HG02588 (cell line): ENCODE measurements around the gene ZCCHC2.

Experiments used
- ATAC-seq: cut with Tn5 transposase; IDR thresholded peaks from one replicate; pipeline ENCODE4 v1.9.1; 2021; ENCODE audit warnings: mild to moderate bottlenecking, moderate library complexity; ENCODE audit not compliant: unreplicated experiment

ZCCHC2 gene

GRCh38 chr18:62605685-62606084 is 82.9 kb downstream of the ZCCHC2 start:
- ATAC-seq = no peak

GRCh38 chr18:62606106-62606505 is 83.3 kb downstream of the ZCCHC2 start:
- ATAC-seq = no peak

- no peak for ATAC-seq
Observed at GRCh38 chr18:62607302-62607701, 84.5 kb downstream of the ZCCHC2 start.

GRCh38 chr18:62607708-62608428 is 85.0 kb downstream of the ZCCHC2 start:
- no peak for ATAC-seq

GRCh38 chr18:62609764-62610163 is 86.9 kb downstream of the ZCCHC2 start:
- no peak for ATAC-seq

- no peak for ATAC-seq
Observed at GRCh38 chr18:62610351-62610700, 87.5 kb downstream of the ZCCHC2 start.

GRCh38 chr18:62610701-62611411 is 88.0 kb downstream of the ZCCHC2 start:
- no peak for ATAC-seq

GRCh38 chr18:62611453-62612288 is 88.8 kb downstream of the ZCCHC2 start:
- no peak for ATAC-seq

GRCh38 chr18:62612289-62612645 is 89.4 kb downstream of the ZCCHC2 start:
- no peak for ATAC-seq

GRCh38 chr18:62612776-62613175 is 90.0 kb downstream of the ZCCHC2 start:
- no peak for ATAC-seq

GRCh38 chr18:62614494-62614893 is 91.7 kb downstream of the ZCCHC2 start:
- no peak for ATAC-seq

- ATAC-seq = no peak
Observed at GRCh38 chr18:62616331-62616805, 93.5 kb downstream of the ZCCHC2 start.

- ATAC-seq = no peak
Observed at GRCh38 chr18:62617793-62618591, 95.2 kb downstream of the ZCCHC2 start.

GRCh38 chr18:62618735-62619134 is 95.9 kb downstream of the ZCCHC2 start:
- no peak for ATAC-seq

GRCh38 chr18:62621546-62621945 is 98.7 kb downstream of the ZCCHC2 start:
- no peak for ATAC-seq

- no peak for ATAC-seq
Observed at GRCh38 chr18:62625019-62625418, 102.2 kb downstream of the ZCCHC2 start.
